Measurements from ENCODE around the gene WDR20.
"Not testable (repeated sequence)": the region's sequence is repeated elsewhere in the genome, so short reads cannot be mapped to it uniquely, and the experiment has no call there.

Gene WDR20

DNA sequence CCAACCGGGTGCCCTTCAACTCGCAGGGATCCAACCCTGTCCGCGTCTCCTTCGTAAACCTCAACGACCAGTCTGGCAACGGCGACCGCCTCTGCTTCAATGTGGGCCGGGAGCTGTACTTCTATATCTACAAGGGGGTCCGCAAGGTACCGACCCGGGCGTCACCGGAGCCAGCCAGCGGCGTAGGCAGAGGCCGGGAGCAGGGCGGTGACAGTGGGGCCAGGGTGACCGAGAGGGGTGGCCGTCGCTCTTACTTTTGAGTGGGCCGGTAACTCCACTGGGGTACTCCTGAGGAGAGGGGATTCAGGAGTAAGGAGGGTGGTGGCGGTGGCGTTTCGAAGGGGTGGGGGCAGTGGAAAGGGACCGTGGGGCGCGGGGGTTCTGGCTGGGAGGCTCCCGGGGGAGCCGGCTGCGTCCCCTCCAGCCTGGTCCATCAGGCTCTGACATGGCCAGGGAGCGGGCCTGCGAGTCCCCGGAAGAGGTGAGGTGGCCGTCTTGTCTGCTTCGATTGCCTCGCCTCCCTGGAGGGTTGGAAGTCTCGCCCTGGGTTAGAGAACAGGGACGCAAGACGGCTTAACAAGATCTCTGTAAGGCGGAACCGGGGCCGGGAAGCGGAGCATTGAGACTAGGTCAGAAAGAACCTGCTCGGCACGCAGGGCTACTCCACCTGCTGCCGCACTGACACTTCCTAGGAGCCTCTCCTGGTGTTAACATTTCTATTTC, 491 bp downstream of the WDR20 start:
- Histone ChIP-seq H3K4me3 (ENCODE audit: low read length) (peak overlapping the region; percentile 67), H3K4me1 (ENCODE audit: insufficient read depth, low read length) (peaks cover 21% of the 10 kb centered on the region), H2AFZ (ENCODE audit: low read depth, low read length) (peak overlapping the region; percentile 42), H3K36me3 (ENCODE audit: insufficient read depth, low read length) (peaks cover 6% of the 10 kb centered on the region), H3K9me3 (ENCODE audit: low read length) (no peaks in the 10 kb centered on the region), H3K27me3 (ENCODE audit: insufficient read depth, low read length) (no peaks in the 10 kb centered on the region)

DNA sequence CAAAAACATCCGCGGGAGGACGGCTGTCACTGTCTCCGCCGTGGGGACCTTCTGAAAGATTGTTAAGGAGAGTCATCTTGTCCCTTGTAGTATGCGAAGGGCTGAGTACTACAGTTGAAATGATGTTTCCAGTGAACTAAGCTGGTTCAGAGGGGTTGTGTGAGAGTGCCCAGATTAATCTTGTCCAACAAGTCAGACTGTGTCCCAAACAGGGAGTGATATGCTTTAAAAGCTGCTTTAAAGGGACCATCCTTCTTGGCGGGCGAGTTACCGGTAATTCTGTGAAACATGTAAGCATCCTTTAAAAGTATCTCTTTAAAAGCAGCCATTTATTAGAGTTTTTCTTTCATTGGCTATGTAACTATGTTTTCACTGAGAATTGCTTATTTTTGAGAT, 1.1 kb downstream of the WDR20 start:
- Histone ChIP-seq H3K27me3 (ENCODE audit: insufficient read depth, low read length) (no peaks in the 10 kb centered on the region), H3K9me3 (ENCODE audit: low read length) (no peaks in the 10 kb centered on the region), H3K4me3 (ENCODE audit: low read length) (peak overlapping the region; percentile 67), H2AFZ (ENCODE audit: low read depth, low read length) (no peak overlapping the region), H3K36me3 (ENCODE audit: insufficient read depth, low read length) (peaks cover 6% of the 10 kb centered on the region), H3K4me1 (ENCODE audit: insufficient read depth, low read length) (peaks cover 21% of the 10 kb centered on the region)

- peaks cover 6% of the 10 kb centered on the region for H3K36me3 ChIP-seq (ENCODE audit: insufficient read depth, low read length)
- H3K4me3 ChIP-seq (ENCODE audit: low read length), result no peak overlapping the region
- H3K9me3 ChIP-seq (ENCODE audit: low read length), result no peaks in the 10 kb centered on the region
- H3K27me3 ChIP-seq (ENCODE audit: insufficient read depth, low read length), result no peaks in the 10 kb centered on the region
- peaks cover 21% of the 10 kb centered on the region for H3K4me1 ChIP-seq (ENCODE audit: insufficient read depth, low read length)
- no peak overlapping the region for H2AFZ ChIP-seq (ENCODE audit: low read depth, low read length)
Observed at GRCh38 chr14:102141797-102142196, 2.1 kb downstream of the WDR20 start.

- Histone ChIP-seq H3K4me3 (ENCODE audit: low read length) (no peak overlapping the region), H3K27me3 (ENCODE audit: insufficient read depth, low read length) (no peaks in the 10 kb centered on the region), H3K36me3 (ENCODE audit: insufficient read depth, low read length) (peaks cover 6% of the 10 kb centered on the region), H2AFZ (ENCODE audit: low read depth, low read length) (no peak overlapping the region), H3K9me3 (ENCODE audit: low read length) (no peaks in the 10 kb centered on the region), H3K4me1 (ENCODE audit: insufficient read depth, low read length) (peaks cover 14% of the 10 kb centered on the region)
Observed at GRCh38 chr14:102144914-102145313, 5.2 kb downstream of the WDR20 start.

- Histone ChIP-seq H3K9me3 (ENCODE audit: low read length) (no peaks in the 10 kb centered on the region), H2AFZ (ENCODE audit: low read depth, low read length) (no peak overlapping the region), H3K4me1 (ENCODE audit: insufficient read depth, low read length) (peaks cover 14% of the 10 kb centered on the region), H3K36me3 (ENCODE audit: insufficient read depth, low read length) (peaks cover 6% of the 10 kb centered on the region), H3K27me3 (ENCODE audit: insufficient read depth, low read length) (no peaks in the 10 kb centered on the region), H3K4me3 (ENCODE audit: low read length) (no peak overlapping the region)
Observed at GRCh38 chr14:102145395-102145794, 5.7 kb downstream of the WDR20 start.

DNA sequence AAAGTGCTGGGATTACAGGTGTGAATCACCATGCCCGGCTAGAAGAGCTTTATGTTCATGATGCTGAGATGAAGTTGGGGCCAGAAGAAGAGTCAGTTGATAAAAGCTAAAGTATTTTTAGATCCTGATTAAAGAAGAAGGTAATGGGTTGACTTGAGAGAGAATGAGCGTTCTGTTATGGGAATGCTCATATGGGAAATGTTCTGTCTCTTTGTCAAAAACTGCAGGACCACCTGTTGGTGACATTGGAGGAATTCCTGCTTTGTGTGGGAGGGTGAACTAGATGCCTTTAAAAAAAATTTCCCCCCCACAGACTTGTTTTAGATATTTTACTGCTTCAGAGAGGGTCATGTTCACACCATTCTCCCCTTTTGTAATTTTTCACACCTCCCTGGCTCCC, 6.7 kb downstream of the WDR20 start:
- Histone ChIP-seq H3K9me3 (ENCODE audit: low read length) (no peaks in the 10 kb centered on the region), H2AFZ (ENCODE audit: low read depth, low read length) (no peak overlapping the region), H3K36me3 (ENCODE audit: insufficient read depth, low read length) (peaks cover 6% of the 10 kb centered on the region), H3K4me1 (ENCODE audit: insufficient read depth, low read length) (peaks cover 6% of the 10 kb centered on the region), H3K27me3 (ENCODE audit: insufficient read depth, low read length) (no peaks in the 10 kb centered on the region), H3K4me3 (ENCODE audit: low read length) (no peak overlapping the region)

- H3K4me3 ChIP-seq (ENCODE audit: low read length), result no peak overlapping the region
- no peaks in the 10 kb centered on the region for H3K27me3 ChIP-seq (ENCODE audit: insufficient read depth, low read length)
- peaks cover 2% of the 10 kb centered on the region for H3K9me3 ChIP-seq (ENCODE audit: low read length)
- no peaks in the 10 kb centered on the region for H3K4me1 ChIP-seq (ENCODE audit: insufficient read depth, low read length)
- no peak overlapping the region for H2AFZ ChIP-seq (ENCODE audit: low read depth, low read length)
- H3K36me3 ChIP-seq (ENCODE audit: insufficient read depth, low read length), result no peaks in the 10 kb centered on the region
Observed at GRCh38 chr14:102150083-102150482, 10.4 kb downstream of the WDR20 start.

DNA sequence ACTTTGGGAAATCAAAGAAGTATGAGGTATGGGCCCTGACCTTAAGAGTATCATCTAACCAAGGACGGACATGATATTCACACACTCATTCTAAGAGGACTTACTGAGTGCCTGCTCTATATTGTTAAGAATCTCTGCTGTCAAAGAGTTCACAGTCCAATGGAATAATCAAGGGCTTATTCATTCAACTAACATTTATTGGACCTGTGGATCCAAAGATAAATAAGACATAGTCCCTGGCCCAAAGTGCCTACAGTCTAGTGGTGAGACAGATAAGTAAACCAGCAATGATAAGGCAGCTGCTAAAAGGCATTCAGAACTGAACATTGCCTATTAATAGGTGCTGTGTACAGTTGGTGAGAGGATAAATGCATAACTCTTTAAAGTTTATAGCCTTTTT, 11.0 kb downstream of the WDR20 start:
- H3K9me3 ChIP-seq (ENCODE audit: low read length), result peaks cover 2% of the 10 kb centered on the region
- H2AFZ ChIP-seq (ENCODE audit: low read depth, low read length), result no peak overlapping the region
- H3K36me3 ChIP-seq (ENCODE audit: insufficient read depth, low read length), result no peaks in the 10 kb centered on the region

GRCh38 chr14:102151411-102151810, 11.7 kb downstream of the WDR20 start:
- H3K36me3 ChIP-seq (ENCODE audit: insufficient read depth, low read length); H3K27me3 ChIP-seq (ENCODE audit: insufficient read depth, low read length); H2AFZ ChIP-seq (ENCODE audit: low read depth, low read length); H3K4me3 ChIP-seq (ENCODE audit: low read length); H3K9me3 ChIP-seq (ENCODE audit: low read length); H3K4me1 ChIP-seq (ENCODE audit: insufficient read depth, low read length): not testable (repeated sequence)

More for the DNA sequence above, 11.0 kb downstream of the WDR20 start:
- Histone ChIP-seq H3K4me1 (ENCODE audit: insufficient read depth, low read length) (no peaks in the 10 kb centered on the region), H3K4me3 (ENCODE audit: low read length) (no peak overlapping the region), H3K27me3 (ENCODE audit: insufficient read depth, low read length) (no peaks in the 10 kb centered on the region)

DNA sequence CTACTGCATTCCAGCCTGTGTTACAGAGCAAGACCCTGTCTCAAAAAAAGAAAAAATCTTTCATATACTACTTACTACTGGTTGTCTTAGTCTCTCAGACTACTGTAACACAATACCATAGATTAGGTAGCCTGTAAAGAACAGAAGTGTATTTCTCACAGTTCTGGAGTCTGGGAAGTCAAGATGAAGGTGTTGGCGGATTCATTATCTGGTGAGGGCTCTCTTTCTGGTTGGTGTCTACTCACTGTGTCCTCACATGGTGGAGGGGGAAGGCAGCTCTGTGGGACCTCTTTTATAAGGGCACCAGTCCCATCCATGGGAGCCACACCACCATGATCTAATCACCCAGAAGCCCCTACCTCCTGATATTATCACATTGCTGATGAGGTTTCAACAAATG, 14.4 kb downstream of the WDR20 start:
- Histone ChIP-seq H3K36me3 (ENCODE audit: insufficient read depth, low read length) (peaks cover 3% of the 10 kb centered on the region), H2AFZ (ENCODE audit: low read depth, low read length) (no peak overlapping the region), H3K4me1 (ENCODE audit: insufficient read depth, low read length) (no peaks in the 10 kb centered on the region), H3K4me3 (ENCODE audit: low read length) (no peak overlapping the region), H3K9me3 (ENCODE audit: low read length) (peaks cover 2% of the 10 kb centered on the region), H3K27me3 (ENCODE audit: insufficient read depth, low read length) (no peaks in the 10 kb centered on the region)

GRCh38 chr14:102154821-102155549, 15.3 kb downstream of the WDR20 start:
- no peak overlapping the region for H3K4me3 ChIP-seq (ENCODE audit: low read length)
- H3K27me3 ChIP-seq (ENCODE audit: insufficient read depth, low read length), result no peaks in the 10 kb centered on the region
- H3K4me1 ChIP-seq (ENCODE audit: insufficient read depth, low read length), result no peaks in the 10 kb centered on the region
- H3K9me3 ChIP-seq (ENCODE audit: low read length), result peaks cover 2% of the 10 kb centered on the region
- no peak overlapping the region for H2AFZ ChIP-seq (ENCODE audit: low read depth, low read length)
- peaks cover 6% of the 10 kb centered on the region for H3K36me3 ChIP-seq (ENCODE audit: insufficient read depth, low read length)

- Histone ChIP-seq H3K4me3 (ENCODE audit: low read length) (no peak overlapping the region), H3K27me3 (ENCODE audit: insufficient read depth, low read length) (no peaks in the 10 kb centered on the region)
Observed at GRCh38 chr14:102157346-102157745, 17.6 kb downstream of the WDR20 start.

DNA sequence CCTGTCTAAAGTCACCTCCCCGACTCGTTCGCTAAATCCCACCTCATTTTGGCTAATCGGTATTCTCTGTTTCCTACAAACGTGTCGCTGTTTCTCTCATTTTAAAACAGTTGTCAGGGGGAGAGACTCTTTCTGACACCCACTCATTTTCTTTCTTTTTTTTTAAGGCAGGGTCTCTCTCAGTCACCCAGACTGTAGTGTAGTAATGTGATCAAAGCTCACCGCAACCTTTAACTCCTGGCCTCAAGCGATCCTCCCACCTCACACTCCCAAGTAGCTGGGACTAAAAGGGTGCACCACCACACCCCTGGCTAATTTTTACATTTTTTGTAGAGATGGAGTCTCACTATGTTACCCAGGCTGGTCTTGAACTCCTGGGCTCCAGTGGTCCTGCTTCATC, 19.1 kb downstream of the WDR20 start:
- Histone ChIP-seq H3K27me3 (ENCODE audit: insufficient read depth, low read length) (no peaks in the 10 kb centered on the region), H3K4me3 (ENCODE audit: low read length) (no peak overlapping the region), H2AFZ (ENCODE audit: low read depth, low read length) (no peak overlapping the region), H3K36me3 (ENCODE audit: insufficient read depth, low read length) (peaks cover 6% of the 10 kb centered on the region), H3K9me3 (ENCODE audit: low read length) (no peaks in the 10 kb centered on the region), H3K4me1 (ENCODE audit: insufficient read depth, low read length) (no peaks in the 10 kb centered on the region)

More at GRCh38 chr14:102157346-102157745, 17.6 kb downstream of the WDR20 start:
- peaks cover 6% of the 10 kb centered on the region for H3K36me3 ChIP-seq (ENCODE audit: insufficient read depth, low read length)
- no peak overlapping the region for H2AFZ ChIP-seq (ENCODE audit: low read depth, low read length)
- H3K9me3 ChIP-seq (ENCODE audit: low read length), result peaks cover 2% of the 10 kb centered on the region
- H3K4me1 ChIP-seq (ENCODE audit: insufficient read depth, low read length), result no peaks in the 10 kb centered on the region

Data from neuron (in vitro differentiated cells).